Gastroesophageal sphincter (tissue), 4 donors: ENCODE results near the gene BICRAL. TPM values are rescaled to one million over a fixed set of nuclear protein-coding genes. Genes with fewer than 3 reads are reported as not detected.

Source experiments
- ATAC-seq: fragments of 150-250 bp; one replicate; pipeline ENCODE4 v1.9.1; 2016; ENCODE audit warnings: mild to moderate bottlenecking, moderate library complexity
- H3K27ac ChIP-seq, 4 donors: fragments of 200-600 bp; sonication (generic) in 3 of 4; 1 replicate in 3 of 4; 2 replicates in 1 of 4; pipeline ENCODE4 v1.5.1; 2016 to 2019
- H3K27me3 ChIP-seq: fragments of 200-600 bp; sonication (generic); one replicate; pipeline ENCODE4 v1.5.1; 2019
- H3K36me3 ChIP-seq, 2 donors: fragments of 200-600 bp; sonication (generic); one replicate each; pipeline ENCODE4 v1.5.1; 2019; ENCODE audit warnings: control low read depth in 1 of 2
- H3K4me1 ChIP-seq, 3 donors: fragments of 200-600 bp; sonication (generic); 1 replicate in 2 of 3; 2 replicates in 1 of 3; pipeline ENCODE4 v1.5.1; 2016 to 2019; ENCODE audit warnings: control low read depth in 2 of 3
- H3K4me3 ChIP-seq, 2 donors: fragments of 200-600 bp; sonication (generic); one replicate each; pipeline ENCODE4 v1.5.1; 2019; ENCODE audit warnings: mild to moderate bottlenecking in 1 of 2, moderate library complexity in 1 of 2
- H3K9me3 ChIP-seq, 3 donors: fragments of 200-600 bp; sonication (generic); one replicate each; pipeline ENCODE4 v1.5.1; 2017 to 2019; ENCODE audit warnings: control low read depth in 2 of 3
- CTCF ChIP-seq, 4 experiments: fragments of 200-600 bp in 2 of 4; fragments of 450-650 bp in 2 of 4; sonication (generic) in 1 of 4; IDR thresholded peaks; one replicate each; pipeline ENCODE4 v1.5.1; 2017 to 2019; ENCODE audit warnings: antibody characterized with exemption in 4 of 4, mild to moderate bottlenecking in 2 of 4, moderate library complexity in 2 of 4
- EP300 ChIP-seq: sonication (generic); formaldehyde crosslinking; IDR thresholded peaks from one replicate; pipeline ENCODE4 v1.6.1; 2017; ENCODE audit warnings: antibody characterized with exemption, mild to moderate bottlenecking
- POLR2A ChIP-seq, 2 donors: fragments of 450-650 bp; IDR thresholded peaks; one replicate each; pipeline ENCODE4 v1.6.1; 2017; ENCODE audit warnings: antibody characterized with exemption in 2 of 2, mild to moderate bottlenecking in 2 of 2, moderate library complexity in 1 of 2
- POLR2AphosphoS5 ChIP-seq: sonication (generic); formaldehyde crosslinking; IDR thresholded peaks from one replicate; pipeline ENCODE4 v1.6.1; 2017; ENCODE audit warnings: antibody characterized with exemption
- whole genome bisulfite sequencing, 2 donors: methylation state at CpG; one replicate each; pipeline ENCODE4 v1.1.5; 2018; ENCODE audit warnings: low coverage in 1 of 2; 5-methylcytosine and 5-hydroxymethylcytosine counted together
- total RNA-seq, 4 donors: library from RNA; depleted of rRNA; stranded (reverse); fragments of >200 nt; gene quantifications; one replicate each; pipeline ENCODE4 v1.1.0, GENCODE V29; 2016

BICRAL gene
- total RNA-seq, 4 donors from 2014 or later: 13.9 to 28.5 (median 23.2) TPM

- peaks cover 0 to 7% (median 0%) of the 10 kb centered on the region in 3 donors for H3K4me1 ChIP-seq
- H3K4me3 ChIP-seq: no peak overlapping the region
- no peaks in the 10 kb centered on the region for H3K27me3 ChIP-seq
- TF ChIP-seq POLR2AphosphoS5 (no peak), CTCF (IDR thresholded peaks at IDR 0.05) (no peak), EP300 (no peak), POLR2A (IDR thresholded peaks at IDR 0.05) (no peak)
- no peaks in the 10 kb centered on the region for H3K9me3 ChIP-seq
- 84% methylated on average over 10 of the region's 10 CpGs; no CpG with 5 or more reads in 1 of the 2 donors for WGBS, 2 donors
- no peaks in the 10 kb centered on the region for H3K36me3 ChIP-seq
- no peak overlapping the region for H3K27ac ChIP-seq
- no peak for ATAC-seq
These were observed 122.6 kb downstream of the BICRAL start for GRCh38 chr6:42904467-42904866.

DNA sequence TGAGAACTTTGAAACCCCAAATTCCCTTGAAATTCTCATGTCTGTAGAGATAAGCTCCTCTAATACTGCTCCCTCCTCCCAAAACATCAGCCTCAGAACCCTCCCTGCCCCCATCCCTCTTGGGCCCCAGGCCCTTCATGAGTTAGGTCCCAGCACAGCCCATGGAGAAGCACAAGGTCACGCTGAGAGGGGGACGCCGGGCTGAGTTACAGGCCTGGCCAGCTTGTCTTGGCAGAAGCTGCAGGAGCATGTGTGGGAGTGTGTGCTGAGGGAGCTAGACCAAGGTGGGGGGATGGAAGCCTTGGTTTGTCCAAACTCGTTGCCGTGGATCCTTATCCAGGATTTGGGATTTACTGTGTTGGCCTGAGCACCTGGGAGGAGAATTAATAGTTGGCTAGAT lies 125.5 kb downstream of the BICRAL start:
- no CpG with 5 or more reads among the region's 5 CpGs for WGBS, 2 donors
- H3K27ac ChIP-seq: no peak overlapping the region
- no peak for ATAC-seq

GRCh38 chr6:42909835-42910234 lies 128.0 kb downstream of the BICRAL start:
- Histone ChIP-seq H3K4me1 (peaks cover 0 to 9% (median 6%) of the 10 kb centered on the region in 3 donors), H3K27ac (no peak overlapping the region), H3K36me3 (no peaks in the 10 kb centered on the region), H3K9me3 (no peaks in the 10 kb centered on the region), H3K27me3 (peaks cover 37% of the 10 kb centered on the region), H3K4me3 (no peak overlapping the region)
- 80% methylated on average over 5 of the region's 10 CpGs; no CpG with 5 or more reads in 1 of the 2 donors for WGBS, 2 donors
- TF ChIP-seq POLR2AphosphoS5 (no peak), CTCF (IDR thresholded peaks at IDR 0.05) (no peak), POLR2A (IDR thresholded peaks at IDR 0.05) (no peak), EP300 (no peak)
- ATAC-seq: no peak

More for the DNA sequence above, 125.5 kb downstream of the BICRAL start:
- TF ChIP-seq POLR2AphosphoS5 (no peak), CTCF (IDR thresholded peaks at IDR 0.05) (no peak), EP300 (no peak), POLR2A (IDR thresholded peaks at IDR 0.05) (no peak)
- H3K4me3 ChIP-seq: no peak overlapping the region
- peaks cover 15% of the 10 kb centered on the region for H3K27me3 ChIP-seq
- peaks cover 0 to 9% (median 6%) of the 10 kb centered on the region in 3 donors for H3K4me1 ChIP-seq
- no peaks in the 10 kb centered on the region for H3K9me3 ChIP-seq
- no peaks in the 10 kb centered on the region for H3K36me3 ChIP-seq

- H3K27ac ChIP-seq: no peak overlapping the region
- WGBS, 2 donors: 13% methylated on average over 15 of the region's 49 CpGs; no CpG with 5 or more reads in 1 of the 2 donors
- H3K9me3 ChIP-seq: no peaks in the 10 kb centered on the region
- ATAC-seq: no peak
- peak overlapping the region in 1 of 2 donors; percentile 36 for H3K4me3 ChIP-seq
- TF ChIP-seq EP300 (no peak), CTCF (IDR thresholded peaks at IDR 0.05) (no peak), POLR2AphosphoS5 (no peak), POLR2A (IDR thresholded peaks at IDR 0.05) (no peak)
- H3K27me3 ChIP-seq: peaks cover 49% of the 10 kb centered on the region
- no peaks in the 10 kb centered on the region for H3K36me3 ChIP-seq
- H3K4me1 ChIP-seq: peaks cover 0 to 9% (median 6%) of the 10 kb centered on the region in 3 donors
These were observed 129.5 kb downstream of the BICRAL start for GRCh38 chr6:42911171-42912021.

DNA sequence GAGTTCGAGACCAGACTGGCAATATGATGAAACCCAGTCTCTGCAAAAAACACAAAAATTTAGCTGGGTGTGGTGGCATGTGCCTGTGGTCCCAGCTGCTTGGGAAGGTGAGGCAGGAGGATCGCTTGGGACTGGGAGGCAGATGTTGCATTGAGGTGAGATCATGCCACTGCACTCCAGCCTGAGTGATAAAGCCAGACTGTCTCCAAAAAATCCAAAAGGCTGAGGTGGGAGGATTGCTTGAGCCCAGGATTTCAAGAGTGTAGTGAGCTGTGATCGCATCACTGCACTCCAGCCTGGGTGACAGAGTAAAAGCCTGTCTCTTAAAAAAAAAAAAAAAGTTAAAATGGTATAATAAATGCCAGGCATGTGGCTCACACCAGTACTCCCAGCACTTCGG lies 132.7 kb downstream of the BICRAL start:
- H3K9me3 ChIP-seq: no peaks in the 10 kb centered on the region
- ATAC-seq: no peak
- WGBS, 2 donors: 71 to 75% methylated on average over 1 to 4 of the region's 4 CpGs
- no peaks in the 10 kb centered on the region for H3K36me3 ChIP-seq
- H3K4me3 ChIP-seq: no peak overlapping the region
- no peak overlapping the region for H3K27ac ChIP-seq
- TF ChIP-seq POLR2AphosphoS5: no peak
- TF ChIP-seq EP300: no peak
- TF ChIP-seq CTCF (IDR thresholded peaks at IDR 0.05): no peak
- no peak for TF ChIP-seq POLR2A (IDR thresholded peaks at IDR 0.05)
- peaks cover 0 to 9% (median 6%) of the 10 kb centered on the region in 3 donors for H3K4me1 ChIP-seq
- H3K27me3 ChIP-seq: peaks cover 50% of the 10 kb centered on the region
